IMR-90 (cell line): Measurements from ENCODE around the gene LDB2. TPM values are rescaled to one million over a fixed set of nuclear protein-coding genes. Genes with fewer than 3 reads are reported as not detected.

Experiments
- ATAC-seq: fragments of 200-7000 bp; cut with Tn5 transposase; 2 replicates; pipeline ENCODE4 v1.9.1; 2020; ENCODE audit warnings: low read depth, mild to moderate bottlenecking, moderate library complexity
- BruUV-seq: library from RNA; stranded (reverse); fragments of 400-500 nt; replicated peaks from 2 replicates; lab custom pipeline; 2021; lab: Mats Ljungman, UMichigan
- CTCF ChIA-PET: fragments of 300-600 bp; formaldehyde crosslinking; extraction: SDS; loops from one replicate; lab custom pipeline; 2021; ENCODE audit warnings: antibody characterized with exemption; lab: Yijun Ruan, JAX
- POLR2A ChIA-PET: fragments of 300-600 bp; sonication (Branson Sonifier 250); formaldehyde crosslinking; loops from one replicate; lab custom pipeline; 2022; ENCODE audit warnings: antibody characterized with exemption; ENCODE audit not compliant: unreplicated experiment; lab: Charles Lee
- DNase-seq: peaks from one replicate; pipeline ENCODE4 v3.0.0; 2013
- H2AFZ ChIP-seq: replicated peaks from 2 replicates; pipeline ENCODE3; 2013; ENCODE audit warnings: low read length, mild to moderate bottlenecking; ENCODE audit not compliant: poor library complexity
- H2AK5ac ChIP-seq: 2 replicates; pipeline ENCODE4 v1.6.1; 2013; ENCODE audit warnings: low read depth, low read length, inconsistent platforms
- H2AK9ac ChIP-seq: replicated peaks from 2 replicates; pipeline ENCODE3; 2013; ENCODE audit warnings: mild to moderate bottlenecking, low read depth, low read length, moderate library complexity; ENCODE audit not compliant: poor library complexity
- H2BK120ac ChIP-seq: 2 replicates; pipeline ENCODE4 v1.6.1; 2013; ENCODE audit warnings: low read depth, low read length, inconsistent platforms
- H2BK15ac ChIP-seq: 3 replicates; pipeline ENCODE4 v1.6.1; 2013; ENCODE audit warnings: low read depth, low read length, inconsistent platforms
- H2BK20ac ChIP-seq: 2 replicates; pipeline ENCODE4 v1.6.1; 2013; ENCODE audit warnings: low read depth, mild to moderate bottlenecking, inconsistent platforms, low read length, moderate library complexity
- H2BK5ac ChIP-seq: 2 replicates; pipeline ENCODE4 v1.6.1; 2013; ENCODE audit warnings: mild to moderate bottlenecking, low read depth, low read length, inconsistent platforms; ENCODE audit not compliant: poor library complexity, severe bottlenecking
- H3K14ac ChIP-seq: replicated peaks from 2 replicates; pipeline ENCODE4 v1.6.1; 2013; ENCODE audit warnings: low read depth, low read length, inconsistent platforms
- H3K18ac ChIP-seq: 2 replicates; pipeline ENCODE4 v1.6.1; 2013; ENCODE audit warnings: low read depth, low read length, control low read depth
- H3K23ac ChIP-seq: 2 replicates; pipeline ENCODE4 v1.6.1; 2013; ENCODE audit warnings: low read depth, low read length, inconsistent platforms
- H3K27ac ChIP-seq: 2 replicates; pipeline ENCODE4 v1.5.1; 2013; ENCODE audit warnings: mild to moderate bottlenecking, control low read depth, low read length; ENCODE audit not compliant: insufficient read depth
- H3K27me3 ChIP-seq: 2 replicates; pipeline ENCODE4 v1.6.1; 2013; ENCODE audit warnings: low read length; ENCODE audit not compliant: control insufficient read depth, insufficient read depth
- H3K36me3 ChIP-seq: 2 replicates; pipeline ENCODE4 v1.6.1; 2013; ENCODE audit warnings: low read length, mixed read lengths; ENCODE audit not compliant: control insufficient read depth, insufficient read depth
- H3K4ac ChIP-seq: 2 replicates; pipeline ENCODE4 v1.6.1; 2013; ENCODE audit warnings: low read depth, low read length, inconsistent platforms
- H3K4me1 ChIP-seq: 2 replicates; pipeline ENCODE4 v1.6.1; 2013; ENCODE audit warnings: low read length, mixed read lengths; ENCODE audit not compliant: control insufficient read depth, insufficient read depth
- H3K4me2 ChIP-seq: 2 replicates; pipeline ENCODE4 v1.6.1; 2013; ENCODE audit warnings: low read depth, mild to moderate bottlenecking, control low read depth, low read length, moderate library complexity
- H3K4me3 ChIP-seq: 2 replicates; pipeline ENCODE4 v1.5.1; 2013; ENCODE audit warnings: low read depth, mild to moderate bottlenecking, control low read depth, low read length, moderate library complexity; ENCODE audit not compliant: insufficient read depth
- H3K56ac ChIP-seq: 2 replicates; pipeline ENCODE4 v1.6.1; 2013; ENCODE audit warnings: low read length, inconsistent platforms; ENCODE audit not compliant: insufficient read depth; ENCODE audit errors: extremely low read depth
- H3K79me1 ChIP-seq, 2 experiments: 2 replicates each; pipeline ENCODE4 v1.6.1; 2013; ENCODE audit warnings: low read length in 2 of 2, inconsistent platforms in 1 of 2, low read depth in 1 of 2
- H3K9ac ChIP-seq: 2 replicates; pipeline ENCODE4 v1.6.1; 2013; ENCODE audit warnings: low read depth, low read length, control low read depth
- H3K9me1 ChIP-seq: 2 replicates; pipeline ENCODE4 v1.6.1; 2013; ENCODE audit warnings: low read length, inconsistent platforms; ENCODE audit not compliant: insufficient read depth
- H3K9me3 ChIP-seq: 2 replicates; pipeline ENCODE4 v1.6.1; 2013; ENCODE audit warnings: low read length; ENCODE audit not compliant: control insufficient read depth, insufficient read depth
- H4K20me1 ChIP-seq: 2 replicates; pipeline ENCODE4 v1.6.1; 2013; ENCODE audit warnings: low read length, inconsistent platforms; ENCODE audit not compliant: insufficient read depth
- H4K5ac ChIP-seq: 2 replicates; pipeline ENCODE4 v1.6.1; 2013; ENCODE audit warnings: mild to moderate bottlenecking, low read depth, low read length, control low read depth
- H4K8ac ChIP-seq, 2 experiments: 2 replicates each; pipeline ENCODE4 v1.6.1; 2013; ENCODE audit warnings: low read depth in 2 of 2, low read length in 2 of 2, control low read depth in 1 of 2, inconsistent platforms in 1 of 2
- H4K91ac ChIP-seq: 2 replicates; pipeline ENCODE4 v1.6.1; 2013; ENCODE audit warnings: low read depth, low read length, inconsistent platforms; ENCODE audit not compliant: insufficient read depth
- BHLHE40 ChIP-seq: fragments of 150-350 bp; IDR thresholded peaks from 2 replicates; pipeline ENCODE4 v1.6.1; 2016; ENCODE audit warnings: mild to moderate bottlenecking, low read depth, low read length
- CEBPB ChIP-seq: IDR thresholded peaks from 2 replicates; pipeline ENCODE4 v1.6.1; 2012; ENCODE audit warnings: low read depth, low read length, improper control_type of control experiment
- CTCF ChIP-seq: conservative IDR thresholded peaks from 2 replicates; pipeline ENCODE4 v1.5.1; 2012; ENCODE audit warnings: mild to moderate bottlenecking, low read depth, low read length, improper control_type of control experiment
- MAZ ChIP-seq: IDR thresholded peaks from 2 replicates; pipeline ENCODE4 v1.6.1; 2012; ENCODE audit warnings: low read depth, mild to moderate bottlenecking, low read length, improper control_type of control experiment, moderate library complexity, borderline replicate concordance
- MXI1 ChIP-seq: IDR thresholded peaks from 2 replicates; pipeline ENCODE4 v1.6.1; 2012; ENCODE audit warnings: low read depth, mild to moderate bottlenecking, low read length, moderate library complexity, borderline replicate concordance
- WGBS, 2 experiments: methylation state at CpG; one replicate each; pipeline versions ENCODE4 v1.1.5 to v1.1.7; 2013; ENCODE audit warnings: missing lambda C conversion rate in 2 of 2; ENCODE audit not compliant: insufficient read length in 1 of 2; ENCODE audit errors: extremely low coverage in 2 of 2; 5-methylcytosine and 5-hydroxymethylcytosine counted together
- dilution Hi-C: fragments of 300-500 bp; cut with HindIII; formaldehyde crosslinking; loops from one replicate; pipeline ENCODE4 v1.14.3; 2018; ENCODE audit warnings: low sequenced_read_pairs; ENCODE audit not compliant: unreplicated experiment
- in situ Hi-C: fragments of 300-500 bp; cut with MboI; formaldehyde crosslinking; loops from 3 replicates; pipeline ENCODE4 v1.14.3; 2019; ENCODE audit warnings: low sequenced_read_pairs, inconsistent platforms, mixed read lengths
- intact Hi-C: fragments of 100-400 bp; cut with micrococcal nuclease; formaldehyde crosslinking; loops from 2 replicates; pipeline ENCODE4 v1.10.0; 2022
- polyA plus RNA-seq, 3 experiments: library from polyadenylated mRNA; depleted of rRNA; stranded (reverse); fragments of >200 nt; gene quantifications; 2 replicates each; pipeline ENCODE4 v1.2.3, GENCODE V29; 2012; ENCODE audit warnings: low replicate concordance in 1 of 3
- total RNA-seq: library from RNA; depleted of rRNA; stranded (reverse); fragments of >200 nt; gene quantifications from 2 replicates; pipeline ENCODE4 v1.2.3, GENCODE V29; 2012

Gene LDB2
- total and polyA plus RNA-seq, 2 of the 4 experiments (the other 2 are of a cell fraction): 67.9 to 116 TPM

DNA sequence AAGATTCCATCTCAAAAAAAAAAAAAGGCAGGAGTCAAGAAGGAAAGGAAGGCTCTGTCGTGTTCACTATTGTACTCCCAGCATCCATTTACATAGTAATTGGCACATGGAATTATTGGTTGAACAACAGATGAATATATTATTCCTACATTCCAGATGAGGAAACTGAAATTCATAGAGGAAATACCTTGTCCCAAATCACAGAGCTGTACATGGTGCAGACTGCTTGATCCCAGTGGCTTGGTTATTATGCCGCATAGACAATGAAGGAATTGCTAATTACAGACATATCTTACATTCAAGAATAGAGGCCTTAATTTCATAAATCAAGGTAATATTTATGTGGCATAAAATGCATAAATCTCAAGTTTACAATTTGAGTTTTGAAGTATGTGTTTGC, 63.6 kb downstream of the LDB2 start:
- Histone ChIP-seq H3K9ac (no peak overlapping the region), H2AFZ (no peak overlapping the region), H4K5ac (no peak overlapping the region), H2BK20ac (no peak overlapping the region), H3K9me3 (no peaks in the 10 kb centered on the region), H3K9me1 (no peaks in the 10 kb centered on the region), H3K4me3 (no peak overlapping the region), H4K91ac (no peak overlapping the region), H3K27ac (no peak overlapping the region), H3K23ac (no peak overlapping the region), H3K56ac (no peak overlapping the region), H3K4ac (no peak overlapping the region), H2AK5ac (no peak overlapping the region), H2AK9ac (no peak overlapping the region), H4K8ac (no peak overlapping the region), H3K27me3 (no peaks in the 10 kb centered on the region), H2BK15ac (no peak overlapping the region), H2BK5ac (no peak overlapping the region), H3K4me2 (no peak overlapping the region), H3K14ac (no peak overlapping the region), H2BK120ac (no peak overlapping the region), H3K79me1 (no peaks in the 10 kb centered on the region), H3K36me3 (no peaks in the 10 kb centered on the region), H4K20me1 (no peaks in the 10 kb centered on the region), H3K4me1 (no peaks in the 10 kb centered on the region; the same call in 1 of the 2 replicates), H3K18ac (no peak overlapping the region)
- BruUV-seq: no TSS peak
- ChIA-PET POLR2A (no interaction called here), CTCF (no interaction called here)
- dilution Hi-C loops (no loop called here), intact Hi-C loops (no loop called here), in situ Hi-C loops (no loop called here)
- no CpG with 5 or more reads among the region's 2 CpGs for WGBS, 2 experiments
- ATAC-seq: no peak
- TF ChIP-seq CTCF (no peak), BHLHE40 (no peak), MXI1 (no peak), CEBPB (no peak), MAZ (no peak)
- DNase-seq: no peak
